SJSA1 (cell line): ENCODE data around the gene EHMT1. TPM values are rescaled to one million over a fixed set of nuclear protein-coding genes. Genes with fewer than 3 reads are reported as not detected.
A peak's percentile ranks its signal among the peaks of the same experiment; 100 is the strongest.
"Not testable (repeated sequence)": the region's sequence is repeated elsewhere in the genome, so short reads cannot be mapped to it uniquely, and the experiment has no call there.

Experiments used
- DNase-seq, 2 experiments: peaks; one replicate each; pipeline ENCODE4 v3.0.0-alpha.2; 2015 to 2020; ENCODE audit warnings: low spot score in 2 of 2, low read depth in 1 of 2
- H3K27ac ChIP-seq: fragments of 250-450 bp; sonication (Bioruptor Pico); 2 replicates; pipeline ENCODE4 v1.5.1; 2020; ENCODE audit warnings: mild to moderate bottlenecking, moderate library complexity
- H3K27me3 ChIP-seq: fragments of 250-450 bp; sonication (Bioruptor Pico); replicated peaks from 2 replicates; pipeline ENCODE4 v1.5.1; 2020; ENCODE audit warnings: mild to moderate bottlenecking, moderate library complexity
- H3K36me3 ChIP-seq: fragments of 250-450 bp; sonication (Bioruptor Pico); 2 replicates; pipeline ENCODE4 v1.5.1; 2020; ENCODE audit warnings: mild to moderate bottlenecking
- H3K4me1 ChIP-seq: fragments of 250-450 bp; sonication (Bioruptor Pico); replicated peaks from 2 replicates; pipeline ENCODE4 v1.6.1; 2021; ENCODE audit warnings: mild to moderate bottlenecking
- H3K4me3 ChIP-seq: fragments of 250-450 bp; sonication (Bioruptor Pico); 2 replicates; pipeline ENCODE4 v1.5.1; 2020; ENCODE audit warnings: mild to moderate bottlenecking
- H3K9me3 ChIP-seq: fragments of 250-450 bp; sonication (Bioruptor Pico); replicated peaks from 2 replicates; pipeline ENCODE4 v1.5.1; 2020; ENCODE audit warnings: mild to moderate bottlenecking
- total RNA-seq: library from RNA; depleted of rRNA; stranded (reverse); fragments of >200 nt; shearing (Covaris generic); gene quantifications from 2 replicates; pipeline ENCODE4 v1.2.3, GENCODE V29; 2014

EHMT1 gene
- total RNA-seq, 1 experiment from 2014 or later: 32.0 TPM

DNA sequence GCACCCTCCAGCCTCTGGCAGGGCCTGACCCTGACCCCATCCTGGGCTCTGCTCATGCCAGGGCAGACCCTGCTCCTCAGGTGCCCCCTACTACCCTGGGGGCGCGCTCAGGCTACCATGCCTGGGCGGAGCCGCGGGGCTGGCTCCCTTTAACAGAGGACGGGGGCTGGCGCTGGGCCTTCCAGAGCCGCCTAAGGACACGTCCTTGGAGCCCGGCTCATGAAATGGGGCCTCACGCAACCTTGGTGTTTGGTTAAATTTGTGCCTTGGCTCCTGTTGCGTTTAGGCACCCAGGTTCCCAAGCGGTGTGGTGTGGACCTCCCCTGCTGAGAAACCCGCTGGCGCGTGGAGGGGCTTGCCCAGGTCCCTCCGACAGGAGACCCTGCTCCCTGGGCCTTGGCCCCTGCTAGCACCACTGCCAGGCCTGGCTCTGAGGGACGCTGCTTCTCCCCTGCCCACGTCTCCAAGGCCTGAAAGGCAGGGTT lies 3.4 kb upstream of the EHMT1 start:
- Histone ChIP-seq H3K9me3 (no peaks in the 10 kb centered on the region), H3K4me3 (no peak overlapping the region), H3K27me3 (no peaks in the 10 kb centered on the region), H3K27ac (no peak overlapping the region), H3K36me3 (peaks cover 51% of the 10 kb centered on the region), H3K4me1 (peaks cover 36% of the 10 kb centered on the region)
- DNase-seq: no peak

DNA sequence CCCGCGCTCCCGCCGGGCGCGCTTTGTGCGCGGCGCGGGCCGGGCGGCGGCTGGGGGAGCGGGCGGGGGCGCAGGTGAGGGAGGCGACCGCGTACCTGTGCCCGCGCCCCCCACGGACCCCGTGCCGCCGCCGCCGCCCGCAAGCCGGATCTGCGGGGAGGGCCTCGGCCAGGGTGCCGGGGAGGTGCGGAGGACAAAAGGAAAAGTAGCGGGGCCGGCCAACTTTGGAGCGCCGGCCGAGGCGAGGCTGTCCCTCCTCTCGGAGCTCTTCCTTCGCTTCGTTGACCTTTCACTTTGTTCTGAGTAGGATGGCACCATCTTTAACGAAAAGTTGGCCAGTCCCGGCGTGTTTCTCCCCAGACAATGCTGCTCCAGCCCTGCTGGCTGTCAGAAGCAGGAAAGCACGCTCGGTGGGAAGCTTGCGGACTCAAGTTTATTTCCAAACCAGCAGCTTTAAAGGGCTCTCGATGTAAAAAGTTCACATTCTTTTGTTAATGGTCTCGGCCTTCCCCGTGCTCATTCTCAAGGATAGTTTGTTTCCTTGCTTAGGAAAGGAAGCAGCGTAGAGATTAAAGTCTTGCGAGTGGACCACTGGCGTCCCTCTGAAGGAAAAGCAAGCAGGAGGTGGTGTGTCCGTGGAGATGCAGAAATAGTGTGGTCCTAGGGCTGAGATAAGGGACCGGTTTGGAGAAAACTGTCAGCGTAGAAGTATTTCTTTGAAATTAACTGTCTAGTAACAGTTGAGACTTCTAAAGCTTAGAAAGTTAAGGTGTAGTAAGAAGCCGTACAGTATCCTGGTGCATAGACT lies 639 bp downstream of the EHMT1 start:
- Histone ChIP-seq H3K27ac (no peak overlapping the region; the same call in 1 of the 2 replicates), H3K36me3 (peaks cover 35% of the 10 kb centered on the region), H3K9me3 (no peaks in the 10 kb centered on the region), H3K4me1 (peaks cover 14% of the 10 kb centered on the region), H3K27me3 (no peaks in the 10 kb centered on the region), H3K4me3 (peak overlapping the region; percentile 80)
- DNase-seq: peak in 1 of 2 experiments; percentile 46

DNA sequence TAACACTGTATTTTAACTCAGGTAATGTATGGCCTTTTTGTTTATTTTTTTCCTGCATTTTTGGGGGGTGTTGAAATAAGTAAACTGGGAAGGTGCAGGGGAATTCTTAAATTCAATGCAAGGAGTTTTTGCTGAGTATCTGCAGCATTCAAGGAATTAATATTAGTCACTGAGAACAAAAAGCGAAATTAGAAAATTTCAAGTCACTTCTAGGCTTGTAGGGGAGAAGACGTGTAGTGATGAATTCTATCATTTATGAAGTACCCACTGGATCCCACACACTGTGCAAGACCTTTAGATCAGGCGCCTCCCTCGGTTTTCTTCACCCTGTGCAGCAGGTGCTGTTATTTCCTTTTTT lies 1.2 kb downstream of the EHMT1 start:
- H3K27ac ChIP-seq: no peak overlapping the region
- peak overlapping the region; percentile 80 for H3K4me3 ChIP-seq
- peaks cover 29% of the 10 kb centered on the region for H3K36me3 ChIP-seq
- DNase-seq: no peak
- no peaks in the 10 kb centered on the region for H3K9me3 ChIP-seq
- no peaks in the 10 kb centered on the region for H3K27me3 ChIP-seq
- H3K4me1 ChIP-seq: peaks cover 14% of the 10 kb centered on the region

DNA sequence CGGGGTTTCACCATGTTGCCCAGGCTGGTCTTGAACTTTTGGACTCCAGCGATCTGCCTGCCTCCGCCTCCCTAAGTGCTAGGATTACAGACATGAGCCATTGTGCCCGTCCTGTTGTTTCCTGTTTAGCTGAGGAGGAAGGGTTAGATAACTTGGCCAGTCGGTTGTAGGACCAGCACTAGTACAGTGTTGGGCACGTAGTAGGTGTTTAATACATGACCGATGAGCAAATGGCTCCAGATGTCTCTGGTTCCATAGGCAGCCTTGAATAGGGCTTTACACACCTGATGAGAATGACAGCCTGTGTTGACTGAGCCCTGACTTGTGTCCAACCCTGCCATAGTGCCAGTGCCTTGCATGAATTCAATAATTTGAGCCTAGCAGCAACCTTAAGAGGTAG lies 1.8 kb downstream of the EHMT1 start:
- DNase-seq: no peak
- peaks cover 14% of the 10 kb centered on the region for H3K4me1 ChIP-seq
- H3K9me3 ChIP-seq: no peaks in the 10 kb centered on the region
- no peak overlapping the region for H3K27ac ChIP-seq
- no peak overlapping the region for H3K4me3 ChIP-seq
- no peaks in the 10 kb centered on the region for H3K27me3 ChIP-seq
- peaks cover 23% of the 10 kb centered on the region for H3K36me3 ChIP-seq

GRCh38 chr9:137621131-137621757 lies 2.4 kb downstream of the EHMT1 start:
- no peaks in the 10 kb centered on the region for H3K27me3 ChIP-seq
- peaks cover 20% of the 10 kb centered on the region for H3K36me3 ChIP-seq
- no peaks in the 10 kb centered on the region for H3K9me3 ChIP-seq
- no peak overlapping the region for H3K4me3 ChIP-seq
- no peak overlapping the region for H3K27ac ChIP-seq
- peaks cover 14% of the 10 kb centered on the region for H3K4me1 ChIP-seq
- no peak for DNase-seq

- not testable (repeated sequence) for DNase-seq, H3K27ac ChIP-seq, H3K4me3 ChIP-seq, H3K9me3 ChIP-seq, H3K27me3 ChIP-seq
- H3K4me1 ChIP-seq: peaks cover 13% of the 10 kb centered on the region
- peaks cover 12% of the 10 kb centered on the region for H3K36me3 ChIP-seq
Observed at GRCh38 chr9:137622211-137622610, 3.4 kb downstream of the EHMT1 start.

- Histone ChIP-seq H3K27ac (no peak overlapping the region), H3K9me3 (no peaks in the 10 kb centered on the region), H3K36me3 (no peaks in the 10 kb centered on the region; the same call in 1 of the 2 replicates), H3K4me3 (no peak overlapping the region), H3K4me1 (no peaks in the 10 kb centered on the region), H3K27me3 (no peaks in the 10 kb centered on the region)
- no peak for DNase-seq
Observed at GRCh38 chr9:137626464-137626863, 7.7 kb downstream of the EHMT1 start.

GRCh38 chr9:137627406-137627805 lies 8.6 kb downstream of the EHMT1 start:
- H3K36me3 ChIP-seq, H3K27ac ChIP-seq, H3K4me3 ChIP-seq, DNase-seq, H3K9me3 ChIP-seq, H3K4me1 ChIP-seq, H3K27me3 ChIP-seq: not testable (repeated sequence)

DNA sequence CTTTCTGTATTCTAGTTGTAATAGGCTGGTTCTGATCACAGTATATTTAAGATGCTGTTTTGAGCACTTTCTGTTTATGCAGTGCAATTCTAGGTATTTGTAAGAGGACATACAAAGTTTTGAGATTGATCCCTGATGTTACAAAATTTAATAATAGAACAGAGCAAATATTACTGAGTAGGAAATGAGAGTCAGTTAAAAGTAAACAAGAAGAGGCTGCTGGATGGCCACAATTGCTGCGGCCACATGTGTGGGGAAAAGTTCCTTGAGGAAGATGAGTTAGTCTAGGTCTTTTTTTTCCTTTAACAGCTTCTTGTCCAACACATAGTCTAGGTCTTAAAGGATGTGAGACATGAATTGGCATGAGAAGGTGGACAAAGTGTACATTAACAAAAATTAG lies 11.3 kb downstream of the EHMT1 start:
- no peaks in the 10 kb centered on the region for H3K27me3 ChIP-seq
- no peaks in the 10 kb centered on the region for H3K4me1 ChIP-seq
- no peak overlapping the region for H3K4me3 ChIP-seq
- H3K27ac ChIP-seq: no peak overlapping the region
- DNase-seq: no peak
- H3K36me3 ChIP-seq: no peaks in the 10 kb centered on the region; the same call in 1 of the 2 replicates
- no peaks in the 10 kb centered on the region for H3K9me3 ChIP-seq

GRCh38 chr9:137630679-137631078 lies 11.9 kb downstream of the EHMT1 start:
- H3K27me3 ChIP-seq: no peaks in the 10 kb centered on the region
- H3K27ac ChIP-seq: no peak overlapping the region
- H3K36me3 ChIP-seq: no peaks in the 10 kb centered on the region
- no peak for DNase-seq
- H3K9me3 ChIP-seq: no peaks in the 10 kb centered on the region
- H3K4me3 ChIP-seq: no peak overlapping the region
- no peaks in the 10 kb centered on the region for H3K4me1 ChIP-seq

- H3K27ac ChIP-seq: no peak overlapping the region
- H3K27me3 ChIP-seq: no peaks in the 10 kb centered on the region
- no peak for DNase-seq
- H3K4me1 ChIP-seq: no peaks in the 10 kb centered on the region
- H3K36me3 ChIP-seq: no peaks in the 10 kb centered on the region
- H3K4me3 ChIP-seq: no peak overlapping the region
- no peaks in the 10 kb centered on the region for H3K9me3 ChIP-seq
Observed at GRCh38 chr9:137631345-137632229, 12.8 kb downstream of the EHMT1 start.

DNA sequence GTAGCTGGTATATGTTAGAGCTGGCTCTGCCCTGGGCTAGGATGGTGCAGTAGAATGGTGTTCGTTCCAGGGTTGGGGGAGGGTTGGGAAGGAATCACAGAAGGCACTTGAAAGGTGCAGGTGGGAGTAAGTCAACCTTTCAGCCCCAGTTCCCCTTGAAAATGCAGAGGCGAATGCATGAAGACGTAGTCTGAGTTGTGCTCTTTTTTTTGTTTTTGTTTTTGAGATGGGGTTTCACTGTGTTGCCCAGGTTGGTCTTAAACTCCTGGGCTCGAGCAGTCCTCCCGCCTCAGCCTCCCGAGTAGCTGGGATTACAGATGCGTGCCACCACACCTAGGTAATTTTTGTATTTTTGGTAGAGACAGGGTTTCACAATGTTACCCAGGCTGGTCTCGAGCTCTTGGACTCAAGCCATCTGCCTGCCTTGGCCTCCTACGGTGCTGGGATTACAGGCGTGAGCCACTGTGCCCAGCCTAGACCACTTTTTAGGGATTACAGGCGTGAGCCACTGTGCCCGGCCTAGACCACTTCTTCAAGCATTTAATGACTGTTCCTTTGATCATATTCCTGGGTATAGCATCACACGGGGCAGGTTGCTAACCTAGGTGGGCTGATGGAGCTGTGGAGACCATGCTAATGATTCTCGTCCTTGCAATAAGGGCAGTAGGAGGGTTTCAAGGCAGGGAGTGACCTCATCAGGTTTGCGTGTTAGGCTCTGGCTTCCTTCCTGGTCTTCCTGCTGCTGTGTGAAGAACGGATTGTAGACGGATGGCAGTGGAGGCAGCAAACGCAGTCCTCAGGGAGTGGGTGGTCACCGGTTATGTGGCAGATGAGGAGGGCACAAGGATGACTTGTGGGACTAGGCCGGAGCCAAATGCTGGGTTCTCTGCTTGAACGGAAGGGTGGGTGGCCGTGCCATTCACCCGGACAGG lies 13.7 kb downstream of the EHMT1 start:
- H3K4me1 ChIP-seq: no peaks in the 10 kb centered on the region
- no peak overlapping the region for H3K4me3 ChIP-seq
- DNase-seq: no peak
- H3K27ac ChIP-seq: no peak overlapping the region
- H3K27me3 ChIP-seq: no peaks in the 10 kb centered on the region
- no peaks in the 10 kb centered on the region for H3K9me3 ChIP-seq
- no peaks in the 10 kb centered on the region for H3K36me3 ChIP-seq

DNA sequence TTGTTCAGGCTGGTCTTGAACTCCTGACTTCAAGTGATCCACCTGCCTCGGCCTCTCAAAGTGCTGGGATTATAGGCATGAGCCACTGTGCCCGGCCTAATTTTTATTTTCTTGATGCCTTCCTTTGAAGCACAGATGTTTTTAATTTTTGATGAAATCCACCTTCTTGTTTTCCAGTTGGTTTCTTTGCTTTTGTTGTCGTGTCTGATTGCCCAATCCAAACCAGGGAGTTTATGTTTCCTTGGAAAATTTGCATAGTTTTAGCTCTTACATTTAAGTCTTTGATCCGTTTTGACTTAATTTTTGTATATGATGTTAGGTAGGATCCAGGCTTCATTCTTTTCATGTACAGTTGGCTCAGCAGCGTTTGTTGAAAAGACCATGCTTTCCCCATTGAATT lies 15.2 kb downstream of the EHMT1 start:
- no peak for DNase-seq
- Histone ChIP-seq H3K36me3 (no peaks in the 10 kb centered on the region), H3K27ac (no peak overlapping the region), H3K27me3 (no peaks in the 10 kb centered on the region), H3K4me1 (no peaks in the 10 kb centered on the region), H3K9me3 (no peaks in the 10 kb centered on the region), H3K4me3 (no peak overlapping the region)
